Measurements from ENCODE around the gene PLK3. TPM values are rescaled to one million over a fixed set of nuclear protein-coding genes. Genes with fewer than 3 reads are reported as not detected.
"Not testable (repeated sequence)": the region's sequence is repeated elsewhere in the genome, so short reads cannot be mapped to it uniquely, and the experiment has no call there.

PLK3 gene
- total and polyA plus RNA-seq, 8 donors, result 0.58 to 30.4 (median 17.4) TPM

GRCh38 chr1:44832056-44832705 lies 32.0 kb downstream of the PLK3 start:
- Histone ChIP-seq H3K4me3 (no peak overlapping the region), H3K4me1 (peaks cover 0 to 6% (median 5%) of the 10 kb centered on the region in 4 donors), H3K9me3 (no peaks in the 10 kb centered on the region), H3K27ac (no peak overlapping the region), H3K36me3 (no peaks in the 10 kb centered on the region), H3K27me3 (no peaks in the 10 kb centered on the region)
- intact Hi-C loops (cut with DNase I; ENCODE audit: low total_unique reads), result loop anchor here (10.0 kb wide), 1 partner anchor 173 kb away; no protein-coding TSS in a partner anchor
- TF ChIP-seq POLR2AphosphoS5 (IDR thresholded peaks at IDR 0.05) (no peak), POLR2A (IDR thresholded peaks at IDR 0.05) (no peak), EP300 (IDR thresholded peaks at IDR 0.05) (no peak)
- TF ChIP-seq, protein P1, sequence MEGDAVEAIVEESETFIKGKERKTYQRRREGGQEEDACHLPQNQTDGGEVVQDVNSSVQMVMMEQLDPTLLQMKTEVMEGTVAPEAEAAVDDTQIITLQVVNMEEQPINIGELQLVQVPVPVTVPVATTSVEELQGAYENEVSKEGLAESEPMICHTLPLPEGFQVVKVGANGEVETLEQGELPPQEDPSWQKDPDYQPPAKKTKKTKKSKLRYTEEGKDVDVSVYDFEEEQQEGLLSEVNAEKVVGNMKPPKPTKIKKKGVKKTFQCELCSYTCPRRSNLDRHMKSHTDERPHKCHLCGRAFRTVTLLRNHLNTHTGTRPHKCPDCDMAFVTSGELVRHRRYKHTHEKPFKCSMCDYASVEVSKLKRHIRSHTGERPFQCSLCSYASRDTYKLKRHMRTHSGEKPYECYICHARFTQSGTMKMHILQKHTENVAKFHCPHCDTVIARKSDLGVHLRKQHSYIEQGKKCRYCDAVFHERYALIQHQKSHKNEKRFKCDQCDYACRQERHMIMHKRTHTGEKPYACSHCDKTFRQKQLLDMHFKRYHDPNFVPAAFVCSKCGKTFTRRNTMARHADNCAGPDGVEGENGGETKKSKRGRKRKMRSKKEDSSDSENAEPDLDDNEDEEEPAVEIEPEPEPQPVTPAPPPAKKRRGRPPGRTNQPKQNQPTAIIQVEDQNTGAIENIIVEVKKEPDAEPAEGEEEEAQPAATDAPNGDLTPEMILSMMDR (IDR thresholded peaks at IDR 0.05), result no peak
- 70 to 77% (median 75%) methylated on average over 11 to 13 of the region's 13 CpGs for WGBS, 5 donors
- no peak for DNase-seq

DNA sequence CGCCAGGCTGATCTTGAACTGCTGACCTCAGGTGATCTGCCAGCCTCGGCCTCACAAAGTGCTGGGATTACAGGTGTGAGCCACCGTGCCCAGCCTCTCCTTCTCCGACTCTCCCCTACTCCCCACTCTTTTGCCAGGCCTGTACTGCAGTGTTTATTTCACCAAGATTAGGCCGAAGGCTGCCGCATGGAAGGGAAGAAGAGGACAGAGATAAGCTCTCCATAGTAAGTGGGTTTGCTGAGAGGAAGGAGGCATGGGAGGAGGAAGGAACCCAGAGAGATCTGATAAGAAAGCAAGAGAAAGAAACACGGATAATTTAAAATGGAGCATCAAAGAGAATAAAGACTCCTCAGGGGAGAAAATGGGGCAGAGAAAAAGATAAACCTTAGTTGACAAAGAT lies 34.2 kb downstream of the PLK3 start:
- DNase-seq, result no peak
- Histone ChIP-seq H3K27me3 (no peaks in the 10 kb centered on the region), H3K4me1 (peaks cover 0 to 5% (median 0%) of the 10 kb centered on the region in 4 donors), H3K4me3 (no peak overlapping the region), H3K36me3 (no peaks in the 10 kb centered on the region), H3K9me3 (no peaks in the 10 kb centered on the region), H3K27ac (no peak overlapping the region)
- TF ChIP-seq, protein P1 (IDR thresholded peaks at IDR 0.05), result no peak
- TF ChIP-seq POLR2AphosphoS5 (IDR thresholded peaks at IDR 0.05) (no peak), POLR2A (IDR thresholded peaks at IDR 0.05) (no peak), EP300 (IDR thresholded peaks at IDR 0.05) (no peak)
- WGBS, 5 donors, result 34 to 54% (median 46%) methylated on average over 7 of the region's 7 CpGs
- intact Hi-C loops (cut with DNase I; ENCODE audit: low total_unique reads), result loop anchor here (10.0 kb wide), 1 partner anchor 170 kb away; no protein-coding TSS in a partner anchor

DNA sequence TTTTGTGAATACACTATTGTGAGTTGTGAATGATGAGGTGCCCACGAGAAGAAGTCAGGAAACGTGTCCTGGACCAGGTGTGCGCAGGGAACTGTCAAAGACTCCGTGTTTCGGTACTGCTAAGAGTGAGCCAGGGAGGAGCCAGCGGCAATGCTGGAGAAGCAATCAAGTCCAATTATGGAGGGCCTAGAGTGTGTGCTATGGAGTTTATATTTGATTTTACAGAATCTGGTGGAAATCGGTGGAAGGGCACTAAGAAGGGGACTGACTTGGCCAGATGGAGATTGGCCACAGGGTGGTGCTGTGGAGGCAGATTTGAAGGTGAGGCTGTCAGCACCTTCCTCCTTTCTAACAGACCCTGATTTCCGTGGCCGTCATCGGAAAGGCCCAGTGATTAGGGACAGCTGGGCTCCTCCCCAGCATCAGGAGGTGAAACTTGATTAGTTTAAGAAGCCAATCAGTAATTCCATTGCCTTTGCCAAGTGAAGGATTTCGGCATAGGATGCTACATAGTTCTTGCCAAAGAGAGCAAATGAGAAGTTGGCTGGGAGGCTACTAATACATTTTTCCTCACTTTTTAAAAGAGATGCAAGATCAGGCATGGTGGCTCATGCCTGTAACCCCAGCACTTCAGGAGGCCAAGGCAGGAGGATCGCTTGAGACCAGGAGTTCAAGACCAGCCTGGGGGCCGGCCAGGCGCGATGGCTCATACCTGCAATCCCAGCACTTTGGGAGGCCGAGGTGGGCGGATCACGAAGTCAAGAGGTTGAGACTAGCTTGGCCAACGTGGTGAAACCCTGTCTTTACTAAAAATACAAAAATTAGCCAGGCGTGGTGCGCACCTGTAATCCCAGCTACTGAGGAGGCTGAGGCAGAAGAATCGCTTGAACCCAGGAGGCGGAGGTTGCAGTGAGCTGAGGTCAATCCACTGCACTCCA lies 35.8 kb downstream of the PLK3 start:
- WGBS, 5 donors, result 63 to 66% (median 66%) methylated on average over 23 of the region's 23 CpGs
- Histone ChIP-seq H3K36me3 (no peaks in the 10 kb centered on the region), H3K27ac (no peak overlapping the region), H3K4me1 (peaks cover 0 to 5% (median 0%) of the 10 kb centered on the region in 4 donors), H3K4me3 (no peak overlapping the region), H3K9me3 (no peaks in the 10 kb centered on the region), H3K27me3 (no peaks in the 10 kb centered on the region)
- peak; percentile 88 to 94 for DNase-seq
- intact Hi-C loops (cut with DNase I; ENCODE audit: low total_unique reads), result loop anchor here (5.0 to 10.0 kb wide), 2 partner anchors 44 to 169 kb away; no protein-coding TSS in a partner anchor
- TF ChIP-seq POLR2AphosphoS5 (IDR thresholded peaks at IDR 0.05) (peak in 1 of 3 donors; percentile 45), POLR2A (IDR thresholded peaks at IDR 0.05) (no peak)
- TF ChIP-seq, protein P1 (IDR thresholded peaks at IDR 0.05), result peak in 5 of 7 experiments; percentile 56 to 85 (median 76)

DNA sequence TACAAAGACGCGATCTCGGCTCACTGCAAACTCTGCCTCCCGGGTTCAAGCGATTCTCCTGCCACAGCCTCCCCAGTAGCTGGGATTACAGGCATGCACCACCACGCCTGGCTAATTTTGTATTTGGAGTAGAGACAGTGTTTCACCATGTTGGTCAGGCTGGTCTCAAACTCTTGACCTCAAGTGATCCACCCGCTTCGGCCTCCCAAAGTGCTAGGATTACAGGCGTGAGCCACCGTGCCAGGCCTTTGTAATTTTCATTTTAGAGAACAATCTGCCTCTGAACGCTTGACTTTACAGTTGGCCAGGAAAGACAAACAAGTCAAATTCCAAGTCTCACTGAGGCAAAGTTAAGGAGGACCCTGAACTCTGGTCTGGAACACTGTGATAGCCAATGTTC lies 38.1 kb downstream of the PLK3 start:
- 84 to 91% (median 88%) methylated on average over 11 of the region's 11 CpGs for WGBS, 5 donors
- Histone ChIP-seq H3K27me3 (peaks cover 0 to 11% (median 8%) of the 10 kb centered on the region in 3 donors), H3K4me1 (peaks cover 0 to 21% (median 10%) of the 10 kb centered on the region in 4 donors)
- DNase-seq, H3K36me3 ChIP-seq, H3K27ac ChIP-seq, H3K9me3 ChIP-seq, H3K4me3 ChIP-seq: not testable (repeated sequence)
- intact Hi-C loops (cut with DNase I; ENCODE audit: low total_unique reads), result loop anchor here (5.0 to 10.0 kb wide), 2 partner anchors 46 to 167 kb away; no protein-coding TSS in a partner anchor
